HepG2 (cell line): ENCODE measurements around the gene SAMM50. TPM values are rescaled to one million over a fixed set of nuclear protein-coding genes. Genes with fewer than 3 reads are reported as not detected.

Experiments used
- ARHGAP35 ChIP-seq: sonication (generic); formaldehyde crosslinking; IDR thresholded peaks from 2 replicates; pipeline ENCODE4 v1.9.0; 2022; ENCODE audit warnings: mild to moderate bottlenecking, inconsistent platforms, moderate library complexity, missing genetic modification reagents, borderline replicate concordance
- HMG20A ChIP-seq: IDR thresholded peaks from 2 replicates; pipeline ENCODE4 v1.6.1; 2016; ENCODE audit warnings: borderline replicate concordance
- IKZF4 ChIP-seq: sonication (generic); formaldehyde crosslinking; IDR thresholded peaks from 2 replicates; pipeline ENCODE4 v1.5.1; 2020; ENCODE audit warnings: borderline replicate concordance, mild to moderate bottlenecking, low read depth, missing genetic modification reagents; ENCODE audit errors: not compliant biosample characterization
- NFAT5 ChIP-seq: sonication (generic); formaldehyde crosslinking; IDR thresholded peaks from 2 replicates; pipeline ENCODE4 v1.4.0; 2020; ENCODE audit warnings: missing genetic modification reagents
- NR2F2 ChIP-seq: IDR thresholded peaks from 2 replicates; pipeline ENCODE4 v1.6.1; 2012; ENCODE audit warnings: low read depth, inconsistent platforms, borderline replicate concordance
- ZNF17 ChIP-seq: sonication (generic); formaldehyde crosslinking; IDR thresholded peaks from 2 replicates; pipeline ENCODE4 v1.5.0; 2020; ENCODE audit warnings: mild to moderate bottlenecking, missing genetic modification reagents
- ZNF512 ChIP-seq: sonication (generic); formaldehyde crosslinking; IDR thresholded peaks from 2 replicates; pipeline ENCODE4 v1.4.0; 2020; ENCODE audit warnings: mild to moderate bottlenecking, missing genetic modification reagents
- ZNF83 ChIP-seq: sonication (generic); formaldehyde crosslinking; IDR thresholded peaks from 2 replicates; pipeline ENCODE4 v1.4.0; 2020; ENCODE audit warnings: missing genetic modification reagents, mild to moderate bottlenecking, borderline replicate concordance
- polyA plus RNA-seq, 8 experiments: library from polyadenylated mRNA; depleted of rRNA in 3 of 8; stranded (reverse) in 7 of 8; unstranded in 1 of 8; fragments of >200 nt; fragmentation: Illumina TruSeq in 4 of 8; extraction: Trizol in 4 of 8; gene quantifications; 2 replicates each; pipeline versions ENCODE4 v1.2.1 to v1.2.3, GENCODE V29; 2011 to 2016; ENCODE audit warnings: low read depth in 4 of 8, missing spikeins in 1 of 8, mixed read lengths in 1 of 8; ENCODE audit not compliant: insufficient read depth in 1 of 8
- total RNA-seq, 5 experiments: library from RNA; depleted of rRNA; stranded (reverse); fragments of >200 nt; fragmentation: Illumina TruSeq; extraction: Trizol; gene quantifications; 2 replicates each; pipeline ENCODE4 v1.2.3, GENCODE V29; 2016; ENCODE audit warnings: low read depth in 1 of 5

SAMM50 gene
- total and polyA plus RNA-seq, 2 of the 13 experiments (the other 11 are each of a cell fraction or from before 2014, with no cell fraction given) = 34.7 to 63.4 TPM

GRCh38 chr22:43978558-43978957 lies 23.3 kb downstream of the SAMM50 start (continued):
- no peak for TF ChIP-seq ZNF83 (CRISPR knock-in tag)
- no peak for TF ChIP-seq NR2F2
- no peak for TF ChIP-seq NFAT5
- no peak for TF ChIP-seq ZNF17 (CRISPR knock-in tag)
- TF ChIP-seq IKZF4 (CRISPR knock-in tag) = no peak
- TF ChIP-seq ARHGAP35 (CRISPR knock-in tag) = no peak
- TF ChIP-seq ZNF512 = no peak
- no peak for TF ChIP-seq HMG20A (CRISPR knock-in tag)
